Measurements from ENCODE around the gene GPR26. TPM values are rescaled to one million over a fixed set of nuclear protein-coding genes. Genes with fewer than 3 reads are reported as not detected.

Gene GPR26, protein sequence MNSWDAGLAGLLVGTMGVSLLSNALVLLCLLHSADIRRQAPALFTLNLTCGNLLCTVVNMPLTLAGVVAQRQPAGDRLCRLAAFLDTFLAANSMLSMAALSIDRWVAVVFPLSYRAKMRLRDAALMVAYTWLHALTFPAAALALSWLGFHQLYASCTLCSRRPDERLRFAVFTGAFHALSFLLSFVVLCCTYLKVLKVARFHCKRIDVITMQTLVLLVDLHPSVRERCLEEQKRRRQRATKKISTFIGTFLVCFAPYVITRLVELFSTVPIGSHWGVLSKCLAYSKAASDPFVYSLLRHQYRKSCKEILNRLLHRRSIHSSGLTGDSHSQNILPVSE
- total RNA-seq (2022; extraction: Qiagen RNA extraction), result not detected in 5 replicates

DNA sequence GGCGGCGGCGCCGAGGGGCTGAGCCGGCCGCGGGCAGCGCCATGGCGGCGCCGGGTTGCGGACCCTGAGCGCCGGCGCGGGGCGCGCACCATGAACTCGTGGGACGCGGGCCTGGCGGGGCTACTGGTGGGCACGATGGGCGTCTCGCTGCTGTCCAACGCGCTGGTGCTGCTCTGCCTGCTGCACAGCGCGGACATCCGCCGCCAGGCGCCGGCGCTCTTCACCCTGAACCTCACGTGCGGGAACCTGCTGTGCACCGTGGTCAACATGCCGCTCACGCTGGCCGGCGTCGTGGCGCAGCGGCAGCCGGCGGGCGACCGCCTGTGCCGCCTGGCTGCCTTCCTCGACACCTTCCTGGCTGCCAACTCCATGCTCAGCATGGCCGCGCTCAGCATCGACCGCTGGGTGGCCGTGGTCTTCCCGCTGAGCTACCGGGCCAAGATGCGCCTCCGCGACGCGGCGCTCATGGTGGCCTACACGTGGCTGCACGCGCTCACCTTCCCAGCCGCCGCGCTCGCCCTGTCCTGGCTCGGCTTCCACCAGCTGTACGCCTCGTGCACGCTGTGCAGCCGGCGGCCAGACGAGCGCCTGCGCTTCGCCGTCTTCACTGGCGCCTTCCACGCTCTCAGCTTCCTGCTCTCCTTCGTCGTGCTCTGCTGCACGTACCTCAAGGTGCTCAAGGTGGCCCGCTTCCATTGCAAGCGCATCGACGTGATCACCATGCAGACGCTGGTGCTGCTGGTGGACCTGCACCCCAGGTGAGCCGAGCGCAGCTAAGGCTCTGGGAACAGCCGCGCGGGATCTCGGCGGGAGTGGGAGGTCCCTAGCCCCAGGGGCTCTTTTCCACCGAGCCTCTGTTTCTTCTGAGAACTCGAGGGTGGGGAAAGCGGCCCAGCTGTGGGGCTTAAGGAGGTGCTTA is at the start of gene GPR26:
TSS of gene GPR26 (plus strand) at position 38 of the 919 bp plus-strand sequence. CDS start at position 91, 53 bp downstream.

Other genes starting within 250 kb of the GPR26 start
- not detected in 5 replicates for gene CPXM2, start 225.5 kb downstream of the GPR26 start, total RNA-seq (2022; extraction: Qiagen RNA extraction)

All from A549 treated with dexamethasone at 1 μM for 4 hours (cell line).